Activated naive CD8-positive, alpha-beta T cell treated with anti-CD3 and anti-CD28 coated beads, Interleukin-2, amount 10 ng/mL, durations not matched to agents 7 days and 5 days (primary cell): ENCODE data around the gene FDXACB1. TPM values are rescaled to one million over a fixed set of nuclear protein-coding genes. Genes with fewer than 3 reads are reported as not detected.

ENCODE experiments used
- ATAC-seq: fragments of 150-1000 bp; cut with Tn5 transposase; one replicate; pipeline ENCODE4 v1.10.0; 2021; ENCODE audit warnings: low read depth, moderate library complexity
- POLR2A ChIA-PET: fragments of 350-600 bp; sonication (Branson Sonifier 250); formaldehyde crosslinking; loops from one replicate; lab custom pipeline; 2021; ENCODE audit warnings: antibody characterized with exemption; lab: Charles Lee
- DNase-seq: peaks from one replicate; pipeline ENCODE4 v3.0.0; 2021
- H3K27ac Mint-ChIP-seq: one replicate; pipeline ENCODE4 v1.8.0; 2022; ENCODE audit warnings: mild to moderate bottlenecking, mixed read lengths
- H3K27me3 Mint-ChIP-seq: one replicate; pipeline ENCODE4 v1.8.0; 2022; ENCODE audit warnings: mild to moderate bottlenecking, moderate library complexity, mixed read lengths
- H3K36me3 Mint-ChIP-seq: one replicate; pipeline ENCODE4 v1.8.0; 2021; ENCODE audit warnings: mild to moderate bottlenecking, mixed read lengths
- H3K4me1 Mint-ChIP-seq: one replicate; pipeline ENCODE4 v1.8.0; 2021; ENCODE audit warnings: mixed read lengths
- H3K4me3 Mint-ChIP-seq: one replicate; pipeline ENCODE4 v1.8.0; 2022; ENCODE audit warnings: mild to moderate bottlenecking, moderate library complexity, mixed read lengths
- H3K9me3 Mint-ChIP-seq: one replicate; pipeline ENCODE4 v1.8.0; 2021; ENCODE audit warnings: mixed read lengths
- total RNA-seq, 2 experiments: library from RNA; stranded (reverse); gene quantifications; one replicate each; pipeline ENCODE4 v1.2.3, GENCODE V29; 2021

The FDXACB1 gene
- total RNA-seq, 2 experiments from 2014 or later = 3.4 to 3.5 TPM

DNA sequence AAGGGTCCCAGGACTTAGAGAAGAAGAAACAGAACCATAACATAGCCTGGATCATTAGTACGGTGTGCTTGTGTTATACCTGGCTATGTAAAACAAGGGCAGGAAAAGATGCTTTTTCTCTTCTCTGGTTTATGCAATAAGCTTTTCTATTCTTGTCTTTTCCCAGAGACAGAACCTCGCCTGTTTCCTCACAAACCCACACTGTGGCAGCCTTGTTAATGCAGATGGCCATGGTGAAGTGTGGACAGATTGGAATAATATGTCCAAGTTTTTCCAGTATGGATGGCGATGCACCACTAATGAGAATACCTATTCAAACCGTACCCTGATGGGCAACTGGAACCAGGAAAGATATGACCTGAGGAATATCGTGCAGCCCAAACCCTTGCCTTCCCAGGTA is 3.2 kb upstream of the FDXACB1 start:
- H3K4me1 Mint-ChIP-seq = peaks cover 14% of the 10 kb centered on the region
- H3K27me3 Mint-ChIP-seq = no peaks in the 10 kb centered on the region
- no peak overlapping the region for H3K4me3 Mint-ChIP-seq
- no peak for DNase-seq
- H3K36me3 Mint-ChIP-seq = no peaks in the 10 kb centered on the region
- no peak for ATAC-seq
- no peaks in the 10 kb centered on the region for H3K9me3 Mint-ChIP-seq
- POLR2A ChIA-PET = no interaction called here
- no peak overlapping the region for H3K27ac Mint-ChIP-seq

GRCh38 chr11:111879637-111879960 is 634 bp upstream of the FDXACB1 start:
- ATAC-seq (peak; percentile 3), DNase-seq (peak; percentile 30)
- Mint-ChIP-seq H3K36me3 (peaks cover 3% of the 10 kb centered on the region), H3K4me1 (peaks cover 14% of the 10 kb centered on the region), H3K4me3 (peak overlapping the region; percentile 97), H3K27ac (peak overlapping the region; percentile 100), H3K9me3 (no peaks in the 10 kb centered on the region), H3K27me3 (no peaks in the 10 kb centered on the region)
- POLR2A ChIA-PET = interaction anchor here (0.7 to 2.7 kb wide), 3 partner anchors 8 to 52 kb away, joined by 3 to 8 read pairs (median 8); partner anchors contain the start of gene ALG9

DNA sequence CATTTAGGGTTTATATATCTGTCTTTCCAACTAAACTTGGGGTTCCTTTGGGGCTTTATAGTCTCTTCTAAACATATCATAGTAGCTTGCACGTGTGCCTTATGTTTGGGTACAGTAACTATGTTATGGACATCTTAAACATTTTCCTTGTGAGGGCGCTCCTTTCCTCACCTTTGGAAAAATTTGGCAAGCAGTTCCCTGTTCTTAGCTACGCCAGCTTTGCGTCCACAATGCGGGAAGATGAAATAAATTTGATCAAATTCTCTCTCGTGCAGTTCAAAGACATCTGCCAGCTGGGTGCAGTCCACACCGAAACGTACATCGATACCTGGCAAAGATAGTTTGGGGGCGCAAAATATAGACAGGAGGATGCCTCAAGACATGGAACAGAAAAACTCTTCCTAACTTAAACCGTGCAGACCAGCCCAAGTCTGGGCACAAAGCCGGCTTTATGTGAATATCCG is 548 bp downstream of the FDXACB1 start:
- ATAC-seq (no peak), DNase-seq (no peak)
- no peaks in the 10 kb centered on the region for H3K27me3 Mint-ChIP-seq
- POLR2A ChIA-PET = interaction anchor here (1.0 kb wide), 1 partner anchor 58 kb away, joined by 3 read pairs; no protein-coding TSS in a partner anchor
- peak overlapping the region; percentile 100 for H3K27ac Mint-ChIP-seq
- H3K36me3 Mint-ChIP-seq = peaks cover 3% of the 10 kb centered on the region
- H3K4me1 Mint-ChIP-seq = peaks cover 14% of the 10 kb centered on the region
- no peaks in the 10 kb centered on the region for H3K9me3 Mint-ChIP-seq
- peak overlapping the region; percentile 97 for H3K4me3 Mint-ChIP-seq

DNA sequence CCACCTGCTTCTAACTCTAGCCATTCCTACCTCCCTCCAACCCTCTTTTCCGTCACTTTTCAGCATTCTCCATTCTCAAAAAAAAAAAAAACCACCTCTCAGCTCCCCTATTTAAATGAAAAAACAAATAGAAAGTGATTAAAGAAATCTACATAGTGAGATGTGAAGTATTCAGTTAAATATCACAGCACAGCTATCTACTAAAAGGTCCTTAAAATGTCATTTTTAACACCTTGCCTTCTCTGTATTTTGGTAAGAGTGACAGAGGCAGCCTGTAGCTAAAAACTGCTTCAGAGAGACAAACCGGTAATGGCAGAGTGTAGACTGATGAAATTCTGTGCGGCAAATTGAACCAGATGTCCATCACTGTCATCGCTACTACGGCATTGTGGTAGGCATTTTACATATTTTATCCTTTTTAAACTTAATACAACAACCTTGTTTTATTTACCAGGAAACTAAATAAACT is 7.2 kb downstream of the FDXACB1 start:
- POLR2A ChIA-PET = interaction anchor here (1.2 to 2.0 kb wide), 4 partner anchors 8 to 215 kb away, joined by 4 to 8 read pairs (median 8); partner anchors contain the start of genes CFAP68, SDHD and TIMM8B
- DNase-seq (no peak), ATAC-seq (no peak)
- H3K4me3 Mint-ChIP-seq = peak overlapping the region; percentile 84
- H3K36me3 Mint-ChIP-seq = peaks cover 13% of the 10 kb centered on the region
- H3K27ac Mint-ChIP-seq = peak overlapping the region; percentile 78
- peaks cover 14% of the 10 kb centered on the region for H3K4me1 Mint-ChIP-seq
- no peaks in the 10 kb centered on the region for H3K9me3 Mint-ChIP-seq
- no peaks in the 10 kb centered on the region for H3K27me3 Mint-ChIP-seq

GRCh38 chr11:111870886-111871692 is 7.9 kb downstream of the FDXACB1 start, which contains the start of gene ALG9:
TSS of gene ALG9 (minus strand) at chr11:111871581. CDS start at chr11:111871482, 99 bp downstream.
- H3K27ac Mint-ChIP-seq = peak within 1 kb of the TSS; percentile 78
- H3K36me3 Mint-ChIP-seq = peaks cover 19% of the 10 kb centered on the region
- POLR2A ChIA-PET = interaction anchor here (1.2 to 2.0 kb wide), 5 partner anchors 9 to 216 kb away, joined by 4 to 8 read pairs (median 8); partner anchors contain the start of genes CFAP68, PPP2R1B, SDHD and TIMM8B
- no peaks in the 10 kb centered on the region for H3K27me3 Mint-ChIP-seq
- H3K4me3 Mint-ChIP-seq = peak within 1 kb of the TSS; percentile 84
- ATAC-seq (peak; percentile 89), DNase-seq (peak; percentile 93)
- peaks cover 16% of the 10 kb centered on the region for H3K4me1 Mint-ChIP-seq
- H3K9me3 Mint-ChIP-seq = no peaks in the 10 kb centered on the region

DNA sequence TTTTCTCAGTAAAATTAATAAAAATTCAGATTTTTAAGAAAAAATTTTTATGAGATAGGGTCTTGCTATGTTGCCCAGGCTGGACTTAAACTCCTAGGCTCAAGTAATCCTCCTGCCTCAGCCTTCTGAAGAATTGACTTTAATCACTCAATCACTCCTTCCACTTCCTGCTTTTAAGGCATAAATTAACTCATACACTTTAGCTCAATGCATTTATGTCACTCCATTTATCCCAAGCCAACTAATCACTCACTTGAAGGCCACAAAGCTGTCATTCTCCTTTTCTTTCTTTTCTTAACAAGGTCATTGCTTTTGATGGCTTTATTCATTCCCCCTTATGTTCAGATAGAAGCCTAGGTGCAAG is 8.5 kb downstream of the FDXACB1 start:
- H3K27ac Mint-ChIP-seq = peak overlapping the region; percentile 78
- DNase-seq (no peak), ATAC-seq (peak; percentile 6)
- peaks cover 19% of the 10 kb centered on the region for H3K36me3 Mint-ChIP-seq
- H3K9me3 Mint-ChIP-seq = no peaks in the 10 kb centered on the region
- peaks cover 16% of the 10 kb centered on the region for H3K4me1 Mint-ChIP-seq
- POLR2A ChIA-PET = interaction anchor here (1.2 to 2.0 kb wide), 5 partner anchors 9 to 216 kb away, joined by 4 to 8 read pairs (median 8); partner anchors contain the start of genes CFAP68, PPP2R1B, SDHD and TIMM8B
- no peaks in the 10 kb centered on the region for H3K27me3 Mint-ChIP-seq
- peak overlapping the region; percentile 84 for H3K4me3 Mint-ChIP-seq

- DNase-seq (no peak), ATAC-seq (no peak)
- H3K36me3 Mint-ChIP-seq = peaks cover 19% of the 10 kb centered on the region
- peaks cover 16% of the 10 kb centered on the region for H3K4me1 Mint-ChIP-seq
- no peaks in the 10 kb centered on the region for H3K9me3 Mint-ChIP-seq
- peak overlapping the region; percentile 53 for H3K4me3 Mint-ChIP-seq
- no peaks in the 10 kb centered on the region for H3K27me3 Mint-ChIP-seq
- no peak overlapping the region for H3K27ac Mint-ChIP-seq
- POLR2A ChIA-PET = interaction anchor here (1.4 to 2.0 kb wide), 3 partner anchors 69 to 217 kb away, joined by 4 to 8 read pairs (median 5); partner anchors contain the start of genes PPP2R1B, SDHD and TIMM8B
Observed at GRCh38 chr11:111870113-111870512, 8.9 kb downstream of the FDXACB1 start.

DNA sequence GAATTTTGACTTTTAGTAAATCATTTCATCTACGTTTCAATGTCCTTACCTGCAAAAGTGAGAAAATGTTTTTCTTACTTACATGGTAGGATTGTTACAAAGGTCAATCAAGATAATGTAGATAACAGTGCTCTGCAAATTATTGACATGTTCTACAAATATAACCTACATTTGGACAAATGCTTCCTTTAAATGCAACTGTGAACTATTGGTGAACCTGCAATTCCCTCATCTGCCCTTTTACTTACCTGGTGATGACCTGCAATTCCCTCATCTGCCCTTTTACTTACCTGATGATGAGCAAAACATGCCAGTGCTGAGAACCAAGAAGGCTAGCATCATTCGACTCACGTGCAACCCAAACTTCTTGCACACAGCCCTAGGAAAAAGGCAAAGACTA is 18.7 kb downstream of the FDXACB1 start:
- ATAC-seq (no peak), DNase-seq (no peak)
- Mint-ChIP-seq H3K4me3 (no peak overlapping the region), H3K27me3 (no peaks in the 10 kb centered on the region), H3K9me3 (no peaks in the 10 kb centered on the region), H3K36me3 (peaks cover 12% of the 10 kb centered on the region), H3K27ac (no peak overlapping the region), H3K4me1 (no peaks in the 10 kb centered on the region)
- POLR2A ChIA-PET = no interaction called here

DNA sequence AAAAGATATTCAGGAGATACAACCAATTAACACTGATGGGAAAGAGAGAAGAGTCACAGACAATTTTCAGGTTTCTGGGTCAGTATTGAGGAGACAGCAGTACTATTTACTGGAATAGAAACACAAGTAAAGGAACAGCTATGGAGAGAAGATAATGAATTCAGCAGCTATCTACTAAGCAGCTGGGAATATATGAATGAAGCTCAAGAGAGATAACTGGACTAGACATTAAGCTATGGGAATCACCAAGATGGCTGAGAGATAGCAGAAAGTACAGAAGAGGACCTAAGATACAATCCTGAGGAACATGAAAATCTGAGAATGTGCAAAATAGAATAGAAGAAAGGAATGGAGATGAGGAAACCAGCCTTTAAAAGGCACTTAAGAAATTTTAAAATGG is 23.5 kb downstream of the FDXACB1 start:
- no peak overlapping the region for H3K4me3 Mint-ChIP-seq
- POLR2A ChIA-PET = no interaction called here
- H3K27ac Mint-ChIP-seq = no peak overlapping the region
- no peaks in the 10 kb centered on the region for H3K9me3 Mint-ChIP-seq
- DNase-seq (no peak), ATAC-seq (no peak)
- peaks cover 20% of the 10 kb centered on the region for H3K36me3 Mint-ChIP-seq
- no peaks in the 10 kb centered on the region for H3K27me3 Mint-ChIP-seq
- H3K4me1 Mint-ChIP-seq = no peaks in the 10 kb centered on the region

DNA sequence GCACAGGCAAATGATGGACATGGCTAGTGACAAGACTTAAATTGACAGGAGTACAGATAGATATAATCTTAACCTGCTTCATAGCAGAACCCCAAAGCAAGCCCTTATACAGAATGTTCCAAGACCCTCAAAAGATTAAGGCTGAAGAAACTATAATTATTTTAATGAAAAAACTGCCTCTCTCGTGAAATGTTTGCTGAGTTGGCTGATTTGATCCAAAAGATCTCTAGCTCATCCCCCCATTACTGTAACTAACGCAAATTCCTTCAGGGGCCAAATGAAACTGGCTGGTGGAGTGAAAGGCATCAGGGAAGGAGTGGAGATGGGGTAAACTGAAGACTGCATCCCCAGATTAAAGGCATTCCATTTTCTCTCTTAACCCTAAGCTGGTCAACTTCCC is 26.9 kb downstream of the FDXACB1 start:
- ATAC-seq = no peak
- Mint-ChIP-seq H3K4me1 (no peaks in the 10 kb centered on the region), H3K36me3 (peaks cover 27% of the 10 kb centered on the region), H3K27me3 (no peaks in the 10 kb centered on the region), H3K27ac (no peak overlapping the region), H3K4me3 (no peak overlapping the region), H3K9me3 (no peaks in the 10 kb centered on the region)
- no peak for DNase-seq
- POLR2A ChIA-PET = no interaction called here

GRCh38 chr11:111851636-111852035 is 27.3 kb downstream of the FDXACB1 start:
- no peaks in the 10 kb centered on the region for H3K27me3 Mint-ChIP-seq
- no peak overlapping the region for H3K4me3 Mint-ChIP-seq
- ATAC-seq (no peak), DNase-seq (no peak)
- no peak overlapping the region for H3K27ac Mint-ChIP-seq
- no peaks in the 10 kb centered on the region for H3K4me1 Mint-ChIP-seq
- H3K36me3 Mint-ChIP-seq = peaks cover 26% of the 10 kb centered on the region
- POLR2A ChIA-PET = no interaction called here
- no peaks in the 10 kb centered on the region for H3K9me3 Mint-ChIP-seq

GRCh38 chr11:111851067-111851466 is 27.9 kb downstream of the FDXACB1 start:
- Mint-ChIP-seq H3K27ac (no peak overlapping the region), H3K27me3 (no peaks in the 10 kb centered on the region), H3K9me3 (no peaks in the 10 kb centered on the region), H3K4me1 (no peaks in the 10 kb centered on the region), H3K4me3 (no peak overlapping the region), H3K36me3 (peaks cover 26% of the 10 kb centered on the region)
- no peak for DNase-seq
- no peak for ATAC-seq
- POLR2A ChIA-PET = no interaction called here

DNA sequence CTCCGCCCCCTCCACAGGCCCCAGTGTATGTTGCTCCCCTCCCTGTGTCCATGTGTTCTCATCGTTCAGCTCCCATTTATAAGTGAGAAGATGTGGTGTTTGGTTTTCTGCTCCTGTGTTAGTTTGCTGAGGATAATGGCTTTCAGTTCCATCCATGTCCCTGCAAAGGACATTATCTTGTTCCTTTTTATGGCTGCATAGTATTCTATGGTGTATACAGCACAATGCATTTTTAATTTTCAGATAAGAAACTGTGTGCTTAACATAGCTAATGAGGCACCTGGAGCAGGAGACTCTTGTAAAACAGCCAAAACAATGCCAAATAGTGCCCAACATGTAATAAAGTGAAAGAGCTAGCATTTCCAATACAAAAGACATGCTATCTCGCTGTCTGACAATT is 29.3 kb downstream of the FDXACB1 start:
- POLR2A ChIA-PET = no interaction called here
- H3K36me3 Mint-ChIP-seq = peaks cover 17% of the 10 kb centered on the region

More for the DNA sequence above, 29.3 kb downstream of the FDXACB1 start:
- H3K27me3 Mint-ChIP-seq = no peaks in the 10 kb centered on the region
- H3K27ac Mint-ChIP-seq = no peak overlapping the region
- ATAC-seq = no peak
- no peak overlapping the region for H3K4me3 Mint-ChIP-seq
- no peaks in the 10 kb centered on the region for H3K9me3 Mint-ChIP-seq
- DNase-seq = no peak
- H3K4me1 Mint-ChIP-seq = no peaks in the 10 kb centered on the region
